HCT116 (cell line): ENCODE data around the gene INPP5D.

Source experiments
- CTCF ChIP-seq, 3 experiments: fragments of 200-600 bp in 1 of 3; sonication (generic) in 1 of 3; IDR thresholded peaks in 2 of 3; conservative IDR thresholded peaks in 1 of 3; 2 replicates each; pipeline ENCODE4 v1.5.1; 2012 to 2017; ENCODE audit warnings: low read depth in 2 of 3, low read length in 2 of 3, antibody characterized with exemption in 1 of 3, borderline replicate concordance in 1 of 3, control low read depth in 1 of 3, mild to moderate bottlenecking in 1 of 3, mixed read lengths in 1 of 3, mixed run types in 1 of 3, moderate library complexity in 1 of 3; ENCODE audit not compliant: insufficient read depth in 1 of 3
- EZH2 ChIP-seq: fragments of 200-600 bp; sonication (generic); IDR thresholded peaks from 2 replicates; pipeline ENCODE4 v1.6.1; 2017; ENCODE audit warnings: antibody characterized with exemption, mixed run types
- FOSL1 ChIP-seq: IDR thresholded peaks from 2 replicates; pipeline ENCODE4 v1.6.1; 2012; ENCODE audit warnings: low read depth
- MAX ChIP-seq: IDR thresholded peaks from 2 replicates; pipeline ENCODE4 v1.6.1; 2012
- POLR2A ChIP-seq: IDR thresholded peaks from 2 replicates; pipeline ENCODE4 v1.7.0; 2011; ENCODE audit warnings: borderline replicate concordance; ENCODE audit not compliant: insufficient read depth, insufficient read length; ENCODE audit errors: extremely low read depth
- POLR2AphosphoS5 ChIP-seq: IDR thresholded peaks from 2 replicates; pipeline ENCODE4 v1.6.1; 2011; ENCODE audit warnings: mild to moderate bottlenecking, low read depth, low read length, moderate library complexity
- RAD21 ChIP-seq: IDR thresholded peaks from 2 replicates; pipeline ENCODE4 v1.6.1; 2012; ENCODE audit warnings: low read depth, mild to moderate bottlenecking
- SIN3A ChIP-seq: IDR thresholded peaks from 2 replicates; pipeline ENCODE4 v1.6.1; 2012; ENCODE audit warnings: low read depth
- SP1 ChIP-seq: IDR thresholded peaks from 2 replicates; pipeline ENCODE4 v1.6.1; 2012; ENCODE audit warnings: low read depth
- SRF ChIP-seq: IDR thresholded peaks from 2 replicates; pipeline ENCODE4 v1.6.1; 2012; ENCODE audit warnings: low read depth
- TCF7L2 ChIP-seq: IDR thresholded peaks from 2 replicates; pipeline ENCODE4 v1.7.0; 2011; ENCODE audit warnings: borderline replicate concordance, inconsistent platforms; ENCODE audit not compliant: insufficient read depth, insufficient read length; ENCODE audit errors: extremely low read depth
- ZNF274 ChIP-seq: fragments of 200-500 bp; sonication (Bioruptor generic); IDR thresholded peaks from 2 replicates; pipeline ENCODE4 v1.6.1; 2014; ENCODE audit warnings: mild to moderate bottlenecking, low read depth, low read length, inconsistent platforms

DNA sequence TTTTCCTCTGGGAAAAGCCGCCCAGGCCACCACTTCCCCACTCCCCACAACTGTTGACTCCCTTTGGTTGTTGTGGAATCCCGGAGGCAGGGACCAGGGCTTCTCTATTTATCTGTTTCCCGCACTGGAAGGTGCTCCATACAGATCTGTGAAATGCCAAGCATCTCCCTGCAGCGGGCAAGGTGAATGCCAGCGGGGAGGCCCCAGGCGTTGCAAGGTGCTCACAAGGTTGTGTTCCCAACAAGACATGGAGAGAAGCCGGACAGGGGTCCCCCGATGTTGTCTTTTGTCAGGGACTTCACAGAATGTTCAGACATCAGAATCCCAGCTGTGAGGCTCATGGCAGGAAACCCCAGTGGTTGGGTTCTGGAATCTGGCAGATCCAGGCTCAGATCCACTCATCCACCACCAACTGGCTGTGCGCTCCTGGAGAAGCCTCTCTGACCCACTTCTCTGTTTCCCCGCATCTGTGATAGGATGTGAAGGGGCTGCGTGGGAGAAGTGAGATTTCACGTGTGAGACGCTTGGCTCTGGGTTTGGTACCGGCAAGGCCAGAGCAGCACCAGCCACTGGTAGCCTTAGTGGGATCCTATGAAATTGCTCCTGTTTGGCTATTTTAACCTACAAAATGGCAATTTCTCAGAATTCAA, 36.3 kb upstream of the INPP5D start:
- TF ChIP-seq CTCF (IDR thresholded peaks at IDR 0.05 in 2 of 3, conservative IDR thresholded peaks at IDR 0.05 in 1 of 3; ENCODE audit: borderline replicate concordance in 1 of 3, insufficient read depth in 1 of 3, low read depth in 2 of 3, low read length in 2 of 3) (no peak), POLR2A (no peak), POLR2AphosphoS5 (no peak), SP1 (no peak), EZH2 (no peak), TCF7L2 (no peak), SIN3A (no peak), SRF (no peak), ZNF274 (no peak), RAD21 (no peak), MAX (no peak), FOSL1 (no peak)
